BLaER1 treated with 17β-estradiol and CSF1 and Interleukin-3, amounts not matched to agents 10 nM and 100 nM (cell line): ENCODE data around the gene IL6.
A peak's percentile ranks its signal among the peaks of the same experiment; 100 is the strongest.

Source experiments
- H3K27ac ChIP-seq, 11 experiments: shearing (Covaris generic); formaldehyde crosslinking; 2 replicates each; pipeline ENCODE4 v1.8.1; 2022
- H3K27me3 ChIP-seq, 11 experiments: shearing (Covaris generic); formaldehyde crosslinking; 2 replicates each; pipeline ENCODE4 v1.8.1; 2022
- H3K36me3 ChIP-seq, 11 experiments: shearing (Covaris generic); formaldehyde crosslinking; 2 replicates each; pipeline ENCODE4 v1.8.1; 2022
- H3K4me1 ChIP-seq, 10 experiments: shearing (Covaris generic); formaldehyde crosslinking; 2 replicates each; pipeline ENCODE4 v1.8.1; 2022
- H3K4me2 ChIP-seq, 11 experiments: shearing (Covaris generic); formaldehyde crosslinking; 2 replicates each; pipeline ENCODE4 v1.8.1; 2022
- H3K4me3 ChIP-seq, 10 experiments: shearing (Covaris generic); formaldehyde crosslinking; 2 replicates each; pipeline ENCODE4 v1.8.1; 2022
- H3K9ac ChIP-seq, 11 experiments: shearing (Covaris generic); formaldehyde crosslinking; 2 replicates each; pipeline ENCODE4 v1.8.1; 2022
- H3K9me3 ChIP-seq, 11 experiments: shearing (Covaris generic); formaldehyde crosslinking; replicated peaks in 1 of 11; 2 replicates each; pipeline ENCODE4 v1.8.1; 2022
- H4K20me1 ChIP-seq, 11 experiments: shearing (Covaris generic); formaldehyde crosslinking; 2 replicates each; pipeline ENCODE4 v1.8.1; 2022
- Cebpa-rat ChIP-seq, 11 experiments: shearing (Covaris generic); IDR thresholded peaks; 2 replicates each; pipeline ENCODE4 v1.8.1; 2022

IL6 gene

DNA sequence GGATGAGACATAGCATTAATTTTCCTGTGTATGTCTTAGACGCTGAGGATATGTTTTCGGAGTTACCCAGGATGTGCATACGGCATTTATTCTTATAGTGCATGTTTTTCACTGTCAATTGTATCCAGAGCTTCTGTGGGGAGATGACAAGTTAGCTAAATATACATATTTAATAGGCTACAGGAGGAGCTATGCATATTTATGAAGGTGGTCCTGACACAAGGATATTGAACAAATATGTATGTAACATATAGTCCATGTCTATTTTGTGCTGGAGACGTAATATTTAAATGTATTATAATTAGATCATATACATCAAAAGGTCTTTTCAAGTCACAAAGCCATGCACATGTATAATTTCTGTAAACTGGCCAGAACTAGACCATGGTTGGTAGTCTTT, 16.0 kb downstream of the IL6 start:
- Histone ChIP-seq H4K20me1 (no peaks in the 10 kb centered on the region), H3K4me1 (peaks cover 0 to 7% (median 0%) of the 10 kb centered on the region in 10 experiments; a peak in 3 of 20 replicates), H3K27ac (no peak overlapping the region), H3K4me3 (no peak overlapping the region), H3K9me3 (peaks cover 0 to 1% (median 0%) of the 10 kb centered on the region in 11 experiments; a peak in 1 of 22 replicates), H3K9ac (no peak overlapping the region), H3K36me3 (no peaks in the 10 kb centered on the region), H3K4me2 (no peak overlapping the region), H3K27me3 (no peaks in the 10 kb centered on the region)
- TF ChIP-seq Cebpa-rat (IDR thresholded peaks at IDR 0.05): no peak

DNA sequence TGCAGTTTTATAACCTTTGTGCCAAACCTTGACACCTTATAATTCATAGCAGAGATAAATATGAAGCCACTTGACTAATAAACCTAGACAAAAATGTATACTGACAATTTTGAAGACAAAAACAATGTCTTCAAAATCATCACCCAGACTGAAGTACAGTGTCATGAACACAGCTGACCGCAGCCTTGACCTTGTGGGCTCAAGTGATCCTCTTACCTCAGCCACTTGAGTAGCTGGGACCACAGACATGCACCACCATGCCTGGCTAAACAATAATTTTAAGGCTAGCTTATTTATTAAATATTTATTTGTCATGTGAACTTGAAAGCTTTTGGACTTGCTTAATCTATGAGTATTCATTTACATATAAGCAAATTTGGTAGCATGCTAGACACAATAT, 24.3 kb downstream of the IL6 start:
- no peak overlapping the region for H3K4me2 ChIP-seq
- TF ChIP-seq Cebpa-rat (IDR thresholded peaks at IDR 0.05): no peak
- H3K27ac ChIP-seq: no peak overlapping the region
- no peaks in the 10 kb centered on the region for H3K4me1 ChIP-seq
- no peaks in the 10 kb centered on the region for H3K36me3 ChIP-seq
- no peaks in the 10 kb centered on the region for H3K27me3 ChIP-seq
- no peak overlapping the region for H3K4me3 ChIP-seq
- no peaks in the 10 kb centered on the region for H4K20me1 ChIP-seq
- peaks cover 0 to 21% (median 8%) of the 10 kb centered on the region in 11 experiments; a peak in 18 of 22 replicates for H3K9me3 ChIP-seq
- H3K9ac ChIP-seq: no peak overlapping the region

DNA sequence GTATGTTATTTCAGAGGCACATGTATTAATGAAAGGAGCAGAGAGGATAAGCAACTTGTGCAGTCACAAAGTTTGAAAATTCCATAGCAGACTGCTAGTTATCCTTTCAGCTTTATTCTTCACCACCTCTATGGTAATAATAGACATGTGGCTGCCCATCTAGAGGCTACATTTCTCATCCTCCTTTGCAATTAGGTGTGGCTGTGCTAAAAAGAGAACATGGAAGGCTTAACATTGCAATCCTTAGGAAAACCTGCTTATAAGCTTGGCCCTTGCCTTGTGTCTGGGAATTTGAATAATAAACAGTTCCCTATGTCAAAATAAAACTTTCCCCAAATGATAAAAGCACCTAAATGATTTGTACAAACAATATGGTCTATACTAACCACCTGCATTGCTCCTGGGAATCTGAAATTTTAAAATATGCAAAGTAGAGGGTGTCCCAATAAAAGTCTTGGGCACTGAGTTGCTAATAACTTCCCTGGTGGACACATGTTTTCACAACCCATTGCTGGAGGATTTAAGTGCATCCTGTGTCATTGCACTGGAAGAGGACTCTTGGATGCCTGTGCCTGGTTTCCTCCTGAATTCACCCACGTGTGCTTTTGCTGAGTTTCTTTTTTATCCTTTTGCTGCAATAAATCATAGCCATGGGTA, 30.5 kb downstream of the IL6 start:
- Histone ChIP-seq H3K9me3 (peaks cover 11 to 30% (median 15%) of the 10 kb centered on the region in 11 experiments), H4K20me1 (no peaks in the 10 kb centered on the region), H3K4me1 (no peaks in the 10 kb centered on the region), H3K4me2 (no peak overlapping the region), H3K4me3 (no peak overlapping the region), H3K27me3 (no peaks in the 10 kb centered on the region), H3K27ac (no peak overlapping the region), H3K36me3 (no peaks in the 10 kb centered on the region), H3K9ac (no peak overlapping the region)
- TF ChIP-seq Cebpa-rat (IDR thresholded peaks at IDR 0.05): no peak

DNA sequence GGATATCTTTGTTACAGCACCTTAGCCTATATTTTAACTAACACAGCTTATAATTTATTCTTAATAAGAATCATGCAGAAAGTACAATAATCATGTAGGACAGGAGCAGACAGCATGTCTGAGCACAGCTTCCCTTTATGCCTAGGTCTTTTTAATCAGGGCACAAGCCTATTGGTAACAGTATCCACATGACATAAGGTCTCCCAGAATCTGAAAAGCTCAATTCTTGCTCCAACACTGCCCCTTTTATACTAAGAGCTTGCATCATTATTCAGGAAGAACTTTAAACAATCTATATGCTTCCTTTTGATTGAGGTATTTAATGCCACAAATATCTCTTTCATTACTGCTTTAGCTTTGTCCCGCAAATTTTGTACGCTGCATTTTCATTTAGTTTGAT, 31.6 kb downstream of the IL6 start:
- no peaks in the 10 kb centered on the region for H3K4me1 ChIP-seq
- no peak overlapping the region for H3K27ac ChIP-seq
- H3K9me3 ChIP-seq: peaks cover 9 to 30% (median 15%) of the 10 kb centered on the region in 11 experiments
- no peaks in the 10 kb centered on the region for H4K20me1 ChIP-seq
- no peak overlapping the region for H3K4me3 ChIP-seq
- no peak for TF ChIP-seq Cebpa-rat (IDR thresholded peaks at IDR 0.05)
- no peak overlapping the region for H3K9ac ChIP-seq
- no peaks in the 10 kb centered on the region for H3K36me3 ChIP-seq
- H3K4me2 ChIP-seq: no peak overlapping the region
- H3K27me3 ChIP-seq: no peaks in the 10 kb centered on the region

DNA sequence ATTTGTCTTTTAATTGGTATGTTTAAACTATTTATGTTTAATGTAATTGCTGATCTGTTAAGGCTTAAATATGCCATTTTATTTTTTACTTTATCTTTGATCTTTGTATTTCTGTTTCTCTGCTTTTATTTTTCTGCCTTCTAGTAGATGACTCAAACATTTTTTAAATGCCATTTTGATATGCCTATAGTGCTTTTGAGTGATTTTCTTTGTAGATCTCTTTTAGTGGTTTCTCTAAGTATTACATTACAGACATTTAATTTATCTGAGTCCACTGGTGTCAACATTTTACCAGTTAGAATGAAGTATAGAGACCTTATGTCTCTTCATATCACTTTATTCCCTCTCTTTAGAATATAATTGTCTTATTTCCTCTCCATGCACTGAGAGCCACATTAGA, 32.7 kb downstream of the IL6 start:
- Histone ChIP-seq H3K27me3 (no peaks in the 10 kb centered on the region), H4K20me1 (no peaks in the 10 kb centered on the region), H3K36me3 (no peaks in the 10 kb centered on the region), H3K4me1 (no peaks in the 10 kb centered on the region), H3K4me3 (no peak overlapping the region), H3K4me2 (no peak overlapping the region), H3K9ac (no peak overlapping the region), H3K27ac (no peak overlapping the region), H3K9me3 (peaks cover 9 to 22% (median 14%) of the 10 kb centered on the region in 11 experiments)
- TF ChIP-seq Cebpa-rat (IDR thresholded peaks at IDR 0.05): no peak

DNA sequence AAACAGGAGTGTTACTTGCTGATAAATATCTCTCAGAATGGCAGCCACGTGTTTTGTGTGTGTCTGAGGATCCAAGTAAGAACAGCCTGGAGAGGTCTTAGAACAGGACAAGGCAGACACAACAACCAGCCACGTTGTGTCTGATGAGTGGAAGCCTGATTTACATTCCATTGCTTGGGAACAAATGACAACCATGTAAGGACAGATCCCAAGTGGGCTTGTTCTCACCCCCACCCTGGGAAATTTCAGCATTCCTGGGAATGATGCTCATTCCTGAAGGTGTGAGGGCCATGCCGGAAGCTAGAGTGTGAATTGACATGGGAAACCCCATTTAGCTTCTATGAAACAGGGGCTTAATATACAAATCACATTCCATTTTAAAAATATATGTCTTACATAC, 35.9 kb downstream of the IL6 start:
- no peaks in the 10 kb centered on the region for H4K20me1 ChIP-seq
- peaks cover 0 to 8% (median 0%) of the 10 kb centered on the region in 10 experiments; a peak in 4 of 20 replicates for H3K4me1 ChIP-seq
- H3K4me3 ChIP-seq: no peak overlapping the region
- no peak for TF ChIP-seq Cebpa-rat (IDR thresholded peaks at IDR 0.05)
- no peak overlapping the region for H3K9ac ChIP-seq
- H3K4me2 ChIP-seq: no peak overlapping the region
- H3K36me3 ChIP-seq: no peaks in the 10 kb centered on the region
- no peaks in the 10 kb centered on the region for H3K27me3 ChIP-seq
- H3K27ac ChIP-seq: no peak overlapping the region
- peaks cover 10 to 24% (median 14%) of the 10 kb centered on the region in 11 experiments for H3K9me3 ChIP-seq

DNA sequence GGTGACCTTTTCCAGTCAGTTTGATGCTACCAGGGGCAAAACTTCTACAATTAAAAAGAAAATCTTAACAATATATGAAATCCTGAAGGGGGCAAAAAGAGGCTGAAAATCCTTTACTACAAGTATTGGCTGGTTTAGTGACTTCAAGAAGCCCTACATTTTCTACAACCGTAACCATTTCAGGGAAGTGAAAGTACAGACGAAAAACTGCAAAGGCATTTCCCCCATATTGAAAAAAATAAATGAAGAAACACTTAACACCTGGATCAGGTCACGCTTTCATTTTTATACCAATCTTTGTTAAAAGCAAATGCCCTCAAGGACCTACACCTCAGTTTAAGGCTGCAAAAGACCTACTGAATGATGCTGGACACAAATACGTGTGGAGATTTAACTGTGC, 38.6 kb downstream of the IL6 start:
- peaks cover 0 to 8% (median 0%) of the 10 kb centered on the region in 10 experiments; a peak in 4 of 20 replicates for H3K4me1 ChIP-seq
- no peak overlapping the region for H3K4me3 ChIP-seq
- no peaks in the 10 kb centered on the region for H3K27me3 ChIP-seq
- H3K9ac ChIP-seq: no peak overlapping the region
- H3K36me3 ChIP-seq: no peaks in the 10 kb centered on the region
- H3K4me2 ChIP-seq: peak overlapping the region in 5 of 11 experiments; percentile 3 to 33 (median 11); a peak in 5 of 22 replicates
- no peak for TF ChIP-seq Cebpa-rat (IDR thresholded peaks at IDR 0.05)
- no peak overlapping the region for H3K27ac ChIP-seq
- H3K9me3 ChIP-seq: peaks cover 14 to 30% (median 18%) of the 10 kb centered on the region in 11 experiments
- no peaks in the 10 kb centered on the region for H4K20me1 ChIP-seq

DNA sequence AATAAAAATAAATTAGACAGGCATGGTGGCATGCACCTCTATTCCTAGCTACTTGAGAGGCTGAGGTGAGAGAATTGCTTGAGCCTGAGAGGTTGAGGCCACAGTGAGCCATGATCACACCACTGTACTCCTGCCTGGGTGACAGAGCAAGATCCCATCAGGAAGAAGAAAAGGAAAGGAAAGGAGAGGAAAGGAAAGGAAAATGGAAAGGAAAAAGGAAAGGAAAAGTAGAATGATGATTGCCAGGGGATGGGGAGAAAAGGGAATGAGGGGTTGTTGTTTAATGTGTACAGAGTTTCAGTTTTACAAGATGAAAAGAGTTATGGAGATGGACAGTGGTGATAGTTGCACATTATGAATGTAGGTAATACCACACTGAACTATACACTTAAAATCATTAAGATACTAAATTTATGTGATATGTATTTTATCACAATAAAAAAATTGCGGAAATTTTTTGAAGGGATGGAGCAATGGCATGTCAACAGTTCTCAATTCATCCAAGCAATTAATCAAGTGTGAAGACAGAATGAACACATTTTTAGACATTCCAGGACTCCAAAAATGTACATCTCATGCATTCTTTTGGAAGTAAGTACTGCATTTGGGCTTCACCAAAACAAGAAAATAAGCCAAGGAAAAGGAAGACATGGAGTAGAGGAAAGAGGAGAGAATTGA, 44.3 kb downstream of the IL6 start:
- no peak overlapping the region for H3K27ac ChIP-seq
- H3K27me3 ChIP-seq: no peaks in the 10 kb centered on the region
- peaks cover 9 to 17% (median 11%) of the 10 kb centered on the region in 11 experiments; a peak in 20 of 22 replicates for H3K9me3 ChIP-seq
- no peak overlapping the region for H3K4me2 ChIP-seq
- H4K20me1 ChIP-seq: no peaks in the 10 kb centered on the region
- H3K9ac ChIP-seq: no peak overlapping the region
- H3K36me3 ChIP-seq: no peaks in the 10 kb centered on the region
- no peaks in the 10 kb centered on the region for H3K4me1 ChIP-seq
- H3K4me3 ChIP-seq: no peak overlapping the region
- no peak for TF ChIP-seq Cebpa-rat (IDR thresholded peaks at IDR 0.05)

DNA sequence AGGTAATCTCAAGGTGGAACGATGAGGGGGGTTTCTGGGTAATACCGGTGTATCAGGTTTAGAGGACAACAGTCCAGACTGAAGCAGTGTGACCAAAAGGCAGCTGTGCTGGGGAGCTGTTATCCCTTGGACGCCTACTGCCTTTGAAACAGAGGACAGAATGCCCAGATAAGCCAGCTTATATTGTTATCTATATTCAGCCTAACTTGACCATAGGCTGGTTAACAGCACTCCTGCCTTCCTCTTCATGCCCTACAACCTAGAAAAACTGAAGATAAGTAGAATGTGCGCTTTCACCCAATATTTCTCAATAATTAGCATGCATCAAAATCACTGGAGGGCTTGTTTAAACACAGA, 44.9 kb downstream of the IL6 start:
- TF ChIP-seq Cebpa-rat (IDR thresholded peaks at IDR 0.05): no peak
- no peak overlapping the region for H3K27ac ChIP-seq
- H3K27me3 ChIP-seq: no peaks in the 10 kb centered on the region
- no peak overlapping the region for H3K9ac ChIP-seq
- H3K4me3 ChIP-seq: no peak overlapping the region
- H3K4me2 ChIP-seq: no peak overlapping the region
- no peaks in the 10 kb centered on the region for H3K36me3 ChIP-seq
- H3K9me3 ChIP-seq: peaks cover 9 to 17% (median 11%) of the 10 kb centered on the region in 11 experiments; a peak in 20 of 22 replicates
- no peaks in the 10 kb centered on the region for H3K4me1 ChIP-seq
- no peaks in the 10 kb centered on the region for H4K20me1 ChIP-seq

DNA sequence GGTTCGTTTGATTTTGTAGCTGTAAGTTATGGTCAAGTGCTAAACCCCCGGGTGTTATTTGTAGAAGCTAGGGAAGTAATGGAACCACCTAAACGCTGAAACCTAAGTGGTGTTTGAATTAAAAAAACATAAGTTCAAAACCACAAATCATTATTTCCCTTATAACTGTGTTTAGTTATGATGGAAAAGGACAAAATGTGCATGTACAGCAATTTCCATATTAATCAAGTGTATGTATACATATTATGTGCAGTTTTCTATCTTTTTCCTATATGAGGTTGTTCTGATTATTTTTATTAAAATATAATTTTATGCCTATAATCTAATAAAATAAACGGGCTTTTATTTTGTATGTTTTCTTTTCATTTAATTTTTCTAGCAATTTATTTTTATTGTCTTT, 45.9 kb downstream of the IL6 start:
- Histone ChIP-seq H3K9me3 (peaks cover 9 to 15% (median 10%) of the 10 kb centered on the region in 11 experiments; a peak in 20 of 22 replicates), H3K9ac (no peak overlapping the region)

More for the DNA sequence above, 45.9 kb downstream of the IL6 start:
- Histone ChIP-seq H3K36me3 (no peaks in the 10 kb centered on the region), H3K4me2 (no peak overlapping the region), H3K27me3 (no peaks in the 10 kb centered on the region), H4K20me1 (no peaks in the 10 kb centered on the region), H3K4me3 (no peak overlapping the region), H3K4me1 (no peaks in the 10 kb centered on the region), H3K27ac (no peak overlapping the region)
- TF ChIP-seq Cebpa-rat (IDR thresholded peaks at IDR 0.05): no peak
